NT2/D1 (cell line): ENCODE measurements around the gene KY.

Source experiments
- DNase-seq: peaks from one replicate; pipeline ENCODE4 v3.0.0-alpha.2; 2011; ENCODE audit warnings: low read depth, low spot score
- H3K27me3 ChIP-seq: 2 replicates; pipeline ENCODE4 v1.6.0; 2011; ENCODE audit warnings: mild to moderate bottlenecking; ENCODE audit not compliant: insufficient read length, insufficient read depth
- H3K36me3 ChIP-seq: 2 replicates; pipeline ENCODE4 v1.6.1; 2011; ENCODE audit warnings: mild to moderate bottlenecking, low read length, mixed read lengths; ENCODE audit not compliant: insufficient read depth, insufficient read length
- H3K4me1 ChIP-seq: 2 replicates; pipeline ENCODE4 v1.5.1; 2011; ENCODE audit not compliant: insufficient read depth, insufficient read length
- H3K4me3 ChIP-seq: 2 replicates; pipeline ENCODE4 v1.5.1; 2011; ENCODE audit warnings: low read depth; ENCODE audit not compliant: insufficient read length
- H3K9ac ChIP-seq: 2 replicates; pipeline ENCODE4 v1.6.0; 2011; ENCODE audit warnings: low read depth; ENCODE audit not compliant: insufficient read length
- H3K9me3 ChIP-seq: 2 replicates; pipeline ENCODE4 v1.5.1; 2011; ENCODE audit warnings: mild to moderate bottlenecking, low read length; ENCODE audit not compliant: insufficient read depth
- SUZ12 ChIP-seq: IDR thresholded peaks from 2 replicates; pipeline ENCODE4 v1.6.1; 2011; ENCODE audit not compliant: insufficient read length, insufficient read depth; ENCODE audit errors: extremely low read depth
- YY1 ChIP-seq: IDR thresholded peaks from 2 replicates; pipeline ENCODE4 v1.6.1; 2011; ENCODE audit not compliant: insufficient read length, insufficient read depth
- ZNF274 ChIP-seq: IDR thresholded peaks from 2 replicates; pipeline ENCODE4 v1.6.1; 2011; ENCODE audit warnings: mild to moderate bottlenecking, low read depth, low read length

Gene KY

DNA sequence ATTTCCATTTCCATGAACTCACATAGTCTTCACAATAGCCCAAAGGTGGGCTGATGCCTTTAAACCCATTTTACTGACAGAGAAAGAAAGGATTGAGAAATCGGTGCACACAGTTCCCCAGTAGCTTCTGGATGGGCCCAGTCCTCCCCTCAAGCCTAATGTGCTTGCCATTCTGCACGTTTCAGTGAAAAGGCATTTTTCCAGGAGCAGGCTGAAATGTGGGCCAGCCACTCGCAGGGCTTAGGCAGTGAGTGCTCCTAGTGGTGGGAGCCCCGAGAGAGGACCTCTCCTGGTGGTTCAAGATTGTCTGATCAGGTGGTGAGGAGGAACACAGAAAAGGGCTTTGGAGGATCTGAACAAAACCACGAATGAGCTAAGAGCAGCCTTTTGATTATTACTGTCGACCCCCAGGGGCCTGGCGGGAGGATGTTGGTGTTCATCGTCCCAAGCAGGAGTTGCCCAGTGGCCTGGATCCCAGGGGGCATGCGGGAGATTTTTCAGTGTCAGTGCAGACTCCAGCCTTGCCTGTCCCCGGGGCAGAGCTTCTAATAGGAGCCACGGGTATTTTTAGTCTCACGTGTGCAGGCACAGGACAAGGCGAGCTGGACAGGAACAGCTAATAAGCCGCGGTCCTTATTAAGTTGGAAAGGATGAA lies 8.7 kb upstream of the KY start:
- Histone ChIP-seq H3K4me1 (peaks cover 3% of the 10 kb centered on the region), H3K9me3 (no peaks in the 10 kb centered on the region), H3K9ac (no peak overlapping the region), H3K27me3 (peaks cover 27% of the 10 kb centered on the region), H3K36me3 (no peaks in the 10 kb centered on the region), H3K4me3 (no peak overlapping the region)
- DNase-seq, result no peak
- TF ChIP-seq ZNF274 (no peak), SUZ12 (no peak), YY1 (no peak)

DNA sequence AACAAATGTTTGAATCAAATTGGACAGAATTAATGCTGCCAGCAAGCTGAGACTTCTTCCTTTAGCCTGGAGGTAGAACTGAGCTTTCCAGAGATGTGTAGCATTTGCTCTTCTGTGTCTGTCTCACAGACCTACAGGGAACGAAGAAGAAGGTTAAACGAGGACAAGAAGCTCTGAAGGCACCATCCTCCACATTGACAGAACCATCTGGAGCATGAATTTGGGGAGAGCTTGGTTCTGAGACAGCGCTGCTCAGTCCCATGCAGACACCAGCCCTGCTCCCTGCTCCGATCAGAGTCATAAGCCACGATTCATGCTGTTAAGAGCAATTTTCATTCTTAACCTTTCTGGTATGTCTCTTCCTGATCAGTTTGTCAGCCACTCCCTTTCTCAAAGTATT lies 7.7 kb upstream of the KY start:
- Histone ChIP-seq H3K9ac (no peak overlapping the region), H3K36me3 (no peaks in the 10 kb centered on the region)
- TF ChIP-seq YY1 (no peak), ZNF274 (no peak), SUZ12 (no peak)

GRCh38 chr3:134656211-134656800 lies 5.5 kb upstream of the KY start:
- Histone ChIP-seq H3K9ac (no peak overlapping the region), H3K9me3 (no peaks in the 10 kb centered on the region), H3K4me3 (no peak overlapping the region), H3K27me3 (peaks cover 58% of the 10 kb centered on the region), H3K4me1 (peaks cover 7% of the 10 kb centered on the region), H3K36me3 (no peaks in the 10 kb centered on the region)
- TF ChIP-seq SUZ12, result no peak
- TF ChIP-seq ZNF274, result no peak
- TF ChIP-seq YY1, result no peak
- DNase-seq, result no peak

More for the DNA sequence above, 7.7 kb upstream of the KY start:
- H3K4me1 ChIP-seq, result peaks cover 3% of the 10 kb centered on the region
- H3K27me3 ChIP-seq, result peaks cover 36% of the 10 kb centered on the region
- H3K9me3 ChIP-seq, result no peaks in the 10 kb centered on the region
- DNase-seq, result no peak
- H3K4me3 ChIP-seq, result no peak overlapping the region

GRCh38 chr3:134655706-134656105 lies 4.9 kb upstream of the KY start:
- H3K27me3 ChIP-seq, result peaks cover 59% of the 10 kb centered on the region
- H3K4me1 ChIP-seq, result peaks cover 7% of the 10 kb centered on the region
- no peak overlapping the region for H3K9ac ChIP-seq
- TF ChIP-seq SUZ12 (no peak), YY1 (no peak)
- H3K9me3 ChIP-seq, result no peaks in the 10 kb centered on the region
- no peak for DNase-seq
- H3K36me3 ChIP-seq, result no peaks in the 10 kb centered on the region
- no peak overlapping the region for H3K4me3 ChIP-seq

DNA sequence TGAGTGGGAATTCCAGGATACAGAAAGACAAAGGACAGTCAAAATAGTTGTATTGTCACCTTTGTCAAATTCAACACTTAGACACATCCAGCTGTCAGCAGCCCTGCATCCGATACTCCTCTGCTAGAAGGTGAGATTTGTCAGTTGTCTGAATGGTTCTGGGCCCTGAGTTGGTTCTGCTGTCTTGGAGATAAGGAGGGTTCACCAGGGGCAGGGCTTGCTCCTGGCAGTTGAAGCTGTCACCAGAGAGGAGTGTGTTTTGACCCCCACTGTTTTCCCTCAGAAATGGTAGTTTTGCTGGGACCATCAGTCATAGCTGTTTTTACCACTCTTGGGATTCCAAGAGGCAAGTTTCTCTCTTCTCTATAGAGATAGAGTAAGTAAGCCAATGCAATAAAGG lies 3.2 kb upstream of the KY start:
- no peak for DNase-seq
- TF ChIP-seq SUZ12 (no peak), ZNF274 (no peak), YY1 (no peak)
- H3K9ac ChIP-seq, result no peak overlapping the region
- H3K36me3 ChIP-seq, result no peaks in the 10 kb centered on the region
- no peaks in the 10 kb centered on the region for H3K9me3 ChIP-seq
- peaks cover 76% of the 10 kb centered on the region for H3K27me3 ChIP-seq
- H3K4me1 ChIP-seq, result peaks cover 4% of the 10 kb centered on the region
- H3K4me3 ChIP-seq, result no peak overlapping the region

DNA sequence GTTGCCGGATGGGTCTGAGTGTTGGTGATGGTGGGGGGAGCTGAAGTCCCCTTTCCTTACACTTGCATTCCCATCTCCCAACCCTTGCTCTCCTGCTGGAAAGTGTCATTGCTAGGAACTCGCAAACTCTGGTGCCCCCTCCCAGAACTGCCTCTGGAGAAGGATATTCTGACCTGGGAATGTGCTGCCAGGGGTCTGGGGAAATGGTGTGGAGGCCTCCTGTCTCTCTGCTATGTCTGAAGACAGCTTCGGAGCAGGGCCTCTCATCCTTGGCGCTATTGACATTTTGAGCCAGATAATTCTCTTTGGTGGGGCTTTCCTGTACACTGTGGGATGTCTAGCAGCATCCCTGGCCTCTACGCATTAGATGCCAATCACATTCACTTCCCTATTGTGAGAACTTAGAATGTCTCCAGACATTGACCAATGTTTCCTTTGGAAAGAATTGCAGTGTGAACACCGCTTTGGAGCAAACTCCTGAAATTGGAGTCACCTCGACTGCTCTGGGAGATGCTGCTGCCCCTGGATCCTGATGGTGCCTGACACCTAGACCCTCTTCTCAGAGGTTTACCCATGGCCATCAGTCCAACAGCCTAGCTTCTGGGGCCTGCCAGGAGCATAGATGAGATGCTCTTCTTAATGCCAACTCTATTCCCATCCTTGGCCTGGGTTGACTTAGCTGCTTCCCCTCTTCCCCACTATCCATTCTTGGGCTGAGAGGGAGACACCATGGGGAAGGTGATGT lies 2.2 kb upstream of the KY start:
- Histone ChIP-seq H3K36me3 (no peaks in the 10 kb centered on the region), H3K4me1 (peaks cover 4% of the 10 kb centered on the region), H3K4me3 (no peak overlapping the region), H3K9ac (no peak overlapping the region), H3K9me3 (no peaks in the 10 kb centered on the region), H3K27me3 (peaks cover 85% of the 10 kb centered on the region)
- DNase-seq, result no peak
- TF ChIP-seq SUZ12 (no peak), ZNF274 (no peak), YY1 (no peak)

DNA sequence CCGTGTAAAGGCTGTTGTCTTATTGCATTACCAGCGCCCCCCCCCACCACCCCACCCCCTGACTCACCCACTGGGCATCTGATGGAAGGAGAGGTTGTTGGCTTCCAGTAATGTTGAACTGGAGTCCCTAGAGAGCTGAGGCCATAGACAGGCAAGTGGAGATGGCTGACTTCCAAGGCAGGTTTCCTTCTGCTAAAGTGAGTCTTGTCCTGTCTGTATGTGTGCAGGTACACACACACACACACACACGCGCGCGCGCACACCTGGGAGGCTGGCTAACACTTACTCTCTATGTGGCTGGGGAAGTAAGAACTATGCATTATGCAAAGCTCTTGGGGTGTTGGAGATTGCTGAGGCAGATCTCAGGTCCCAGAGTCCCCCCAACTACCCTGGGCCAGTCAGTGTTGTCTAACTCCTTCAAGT lies 1.6 kb upstream of the KY start:
- no peaks in the 10 kb centered on the region for H3K36me3 ChIP-seq
- H3K9me3 ChIP-seq, result no peaks in the 10 kb centered on the region
- DNase-seq, result no peak
- no peak overlapping the region for H3K4me3 ChIP-seq
- H3K27me3 ChIP-seq, result peaks cover 92% of the 10 kb centered on the region
- H3K9ac ChIP-seq, result no peak overlapping the region
- no peak for TF ChIP-seq SUZ12
- TF ChIP-seq YY1, result no peak
- no peak for TF ChIP-seq ZNF274
- peaks cover 4% of the 10 kb centered on the region for H3K4me1 ChIP-seq
